Vagina (tissue), 2 donors: ENCODE results near the gene MGA.

Experiments used
- POLR2A ChIP-seq, 2 donors: fragments of 450-650 bp; IDR thresholded peaks; one replicate each; pipeline ENCODE4 v1.6.1; 2017; ENCODE audit warnings: antibody characterized with exemption in 2 of 2, mild to moderate bottlenecking in 2 of 2, moderate library complexity in 2 of 2
- POLR2AphosphoS5 ChIP-seq, 2 donors: sonication (generic); formaldehyde crosslinking; IDR thresholded peaks; one replicate each; pipeline ENCODE4 v1.9.0; 2017; ENCODE audit warnings: antibody characterized with exemption in 2 of 2, mild to moderate bottlenecking in 2 of 2, low read depth in 1 of 2; ENCODE audit not compliant: insufficient read depth in 1 of 2
- TF ChIP-seq, protein P1 (sequence below), 3 experiments: fragments of 450-650 bp in 2 of 3; fragments of 200-600 bp in 1 of 3; sonication (generic) in 1 of 3; IDR thresholded peaks; one replicate each; pipeline ENCODE4 v1.5.1; 2017 to 2019; ENCODE audit warnings: antibody characterized with exemption in 3 of 3, mild to moderate bottlenecking in 2 of 3, moderate library complexity in 2 of 3

DNA sequence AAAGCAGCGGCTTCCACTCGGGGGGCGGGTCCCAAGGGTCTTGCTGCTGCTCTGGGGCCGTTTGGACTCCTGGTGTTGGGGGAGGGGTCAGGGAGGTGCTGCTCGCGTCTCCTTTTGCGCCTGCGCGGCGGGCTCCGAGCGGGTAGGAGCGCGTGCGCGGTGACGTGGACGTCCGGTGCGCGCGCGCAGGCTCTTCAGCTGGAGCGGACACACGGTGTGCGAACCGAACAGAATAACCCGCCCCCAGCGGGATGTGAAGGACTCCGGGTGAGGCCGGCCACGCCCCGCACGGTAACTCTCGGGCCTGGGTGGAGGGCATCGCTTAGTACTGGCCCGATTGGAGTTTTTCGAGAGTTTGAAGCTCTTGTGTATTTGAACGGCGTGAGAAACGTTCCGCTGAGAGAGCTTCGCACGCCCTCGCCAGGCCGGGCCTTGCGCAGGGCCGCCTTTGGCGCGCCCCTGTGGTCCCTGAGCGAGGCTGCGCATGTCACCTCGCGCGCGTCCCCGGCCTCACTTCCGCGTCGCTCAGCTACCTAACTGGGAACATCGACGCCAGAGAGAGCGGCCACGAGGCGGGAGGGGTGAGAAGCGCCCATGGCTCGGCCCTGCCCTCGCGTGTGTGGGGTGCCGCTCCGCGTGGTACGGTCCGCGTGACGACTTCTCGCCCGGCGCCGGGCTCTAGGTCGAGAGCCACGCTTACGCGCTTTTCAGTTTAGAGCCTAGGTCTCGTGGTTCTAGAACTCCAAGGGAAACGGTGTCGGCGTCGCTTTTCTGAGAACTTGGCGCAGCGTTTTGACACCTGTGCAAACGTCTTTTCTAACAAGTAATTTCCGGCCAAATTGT, at the start of gene MGA:
- TF ChIP-seq, protein P1, sequence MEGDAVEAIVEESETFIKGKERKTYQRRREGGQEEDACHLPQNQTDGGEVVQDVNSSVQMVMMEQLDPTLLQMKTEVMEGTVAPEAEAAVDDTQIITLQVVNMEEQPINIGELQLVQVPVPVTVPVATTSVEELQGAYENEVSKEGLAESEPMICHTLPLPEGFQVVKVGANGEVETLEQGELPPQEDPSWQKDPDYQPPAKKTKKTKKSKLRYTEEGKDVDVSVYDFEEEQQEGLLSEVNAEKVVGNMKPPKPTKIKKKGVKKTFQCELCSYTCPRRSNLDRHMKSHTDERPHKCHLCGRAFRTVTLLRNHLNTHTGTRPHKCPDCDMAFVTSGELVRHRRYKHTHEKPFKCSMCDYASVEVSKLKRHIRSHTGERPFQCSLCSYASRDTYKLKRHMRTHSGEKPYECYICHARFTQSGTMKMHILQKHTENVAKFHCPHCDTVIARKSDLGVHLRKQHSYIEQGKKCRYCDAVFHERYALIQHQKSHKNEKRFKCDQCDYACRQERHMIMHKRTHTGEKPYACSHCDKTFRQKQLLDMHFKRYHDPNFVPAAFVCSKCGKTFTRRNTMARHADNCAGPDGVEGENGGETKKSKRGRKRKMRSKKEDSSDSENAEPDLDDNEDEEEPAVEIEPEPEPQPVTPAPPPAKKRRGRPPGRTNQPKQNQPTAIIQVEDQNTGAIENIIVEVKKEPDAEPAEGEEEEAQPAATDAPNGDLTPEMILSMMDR (IDR thresholded peaks at IDR 0.05) = no peak
- TF ChIP-seq POLR2A (IDR thresholded peaks at IDR 0.05) (peak in 1 of 2 donors; percentile 45), POLR2AphosphoS5 (IDR thresholded peaks at IDR 0.05; ENCODE audit: insufficient read depth in 1 of 2, low read depth in 1 of 2) (peak; percentile 70 to 94)
